ENCODE data around the gene DDX46.
A peak's percentile ranks its signal among the peaks of the same experiment; 100 is the strongest.
"Not testable (repeated sequence)": the region's sequence is repeated elsewhere in the genome, so short reads cannot be mapped to it uniquely, and the experiment has no call there.

The DDX46 gene, protein sequence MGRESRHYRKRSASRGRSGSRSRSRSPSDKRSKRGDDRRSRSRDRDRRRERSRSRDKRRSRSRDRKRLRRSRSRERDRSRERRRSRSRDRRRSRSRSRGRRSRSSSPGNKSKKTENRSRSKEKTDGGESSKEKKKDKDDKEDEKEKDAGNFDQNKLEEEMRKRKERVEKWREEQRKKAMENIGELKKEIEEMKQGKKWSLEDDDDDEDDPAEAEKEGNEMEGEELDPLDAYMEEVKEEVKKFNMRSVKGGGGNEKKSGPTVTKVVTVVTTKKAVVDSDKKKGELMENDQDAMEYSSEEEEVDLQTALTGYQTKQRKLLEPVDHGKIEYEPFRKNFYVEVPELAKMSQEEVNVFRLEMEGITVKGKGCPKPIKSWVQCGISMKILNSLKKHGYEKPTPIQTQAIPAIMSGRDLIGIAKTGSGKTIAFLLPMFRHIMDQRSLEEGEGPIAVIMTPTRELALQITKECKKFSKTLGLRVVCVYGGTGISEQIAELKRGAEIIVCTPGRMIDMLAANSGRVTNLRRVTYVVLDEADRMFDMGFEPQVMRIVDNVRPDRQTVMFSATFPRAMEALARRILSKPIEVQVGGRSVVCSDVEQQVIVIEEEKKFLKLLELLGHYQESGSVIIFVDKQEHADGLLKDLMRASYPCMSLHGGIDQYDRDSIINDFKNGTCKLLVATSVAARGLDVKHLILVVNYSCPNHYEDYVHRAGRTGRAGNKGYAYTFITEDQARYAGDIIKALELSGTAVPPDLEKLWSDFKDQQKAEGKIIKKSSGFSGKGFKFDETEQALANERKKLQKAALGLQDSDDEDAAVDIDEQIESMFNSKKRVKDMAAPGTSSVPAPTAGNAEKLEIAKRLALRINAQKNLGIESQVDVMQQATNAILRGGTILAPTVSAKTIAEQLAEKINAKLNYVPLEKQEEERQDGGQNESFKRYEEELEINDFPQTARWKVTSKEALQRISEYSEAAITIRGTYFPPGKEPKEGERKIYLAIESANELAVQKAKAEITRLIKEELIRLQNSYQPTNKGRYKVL

DNA sequence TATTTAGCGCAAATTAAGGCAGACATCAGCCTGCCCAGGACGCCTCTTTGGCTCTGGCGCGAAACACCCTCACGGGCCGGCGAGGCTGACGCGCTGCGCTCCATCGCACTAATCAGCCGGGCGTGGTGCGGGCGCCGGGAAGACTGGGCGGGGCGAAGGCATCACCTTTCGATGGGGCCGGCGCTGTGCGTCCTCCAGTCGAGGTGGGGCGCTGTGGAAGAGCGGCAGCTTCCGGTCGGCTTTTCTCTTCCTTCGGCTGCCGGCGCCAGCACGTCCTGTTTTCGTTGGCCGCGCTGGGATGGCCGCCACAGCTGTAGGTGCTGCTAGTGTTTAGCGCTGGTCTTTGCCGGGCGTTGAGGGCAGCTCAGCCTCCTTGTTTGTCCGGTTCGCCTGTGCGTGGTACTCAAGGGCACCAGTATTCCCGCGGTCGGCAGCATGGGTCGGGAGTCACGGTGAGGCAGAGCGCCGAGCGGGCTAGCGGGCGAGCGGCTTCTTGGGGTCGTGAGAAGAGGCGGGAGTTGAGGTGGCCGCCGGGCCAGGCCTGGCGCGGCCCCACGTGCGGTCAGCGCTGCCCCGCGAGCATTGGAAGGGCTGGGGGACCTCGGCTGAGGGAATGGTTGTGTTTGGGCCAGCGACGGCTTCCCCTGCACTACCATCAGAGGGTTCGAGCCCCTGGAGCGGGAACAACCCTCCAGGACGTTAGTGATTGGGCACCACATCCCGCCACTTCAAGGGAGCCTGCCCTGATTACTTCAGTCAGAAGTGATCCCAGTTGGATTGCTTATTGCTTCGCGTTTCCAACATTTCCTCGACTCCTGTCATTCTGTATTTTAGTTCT, at the start of gene DDX46:
Gene DDX46, plus strand, starts transcription at position 276 of the 838 bp plus-strand sequence. Its CDS starts 160 bp downstream, at position 436.
- Histone ChIP-seq H3K27ac (peak within 1 kb of the TSS; percentile 96), H3K9me3 (ENCODE audit: severe bottlenecking) (no peaks in the 10 kb centered on the region), H3K4me3 (ENCODE audit: low read depth, low read length) (peak within 1 kb of the TSS; percentile 91), H3K27me3 (ENCODE audit: insufficient read depth, low read depth, severe bottlenecking) (no peaks in the 10 kb centered on the region), H3K36me3 (peaks cover 36% of the 10 kb centered on the region)
- TF ChIP-seq, protein P1, sequence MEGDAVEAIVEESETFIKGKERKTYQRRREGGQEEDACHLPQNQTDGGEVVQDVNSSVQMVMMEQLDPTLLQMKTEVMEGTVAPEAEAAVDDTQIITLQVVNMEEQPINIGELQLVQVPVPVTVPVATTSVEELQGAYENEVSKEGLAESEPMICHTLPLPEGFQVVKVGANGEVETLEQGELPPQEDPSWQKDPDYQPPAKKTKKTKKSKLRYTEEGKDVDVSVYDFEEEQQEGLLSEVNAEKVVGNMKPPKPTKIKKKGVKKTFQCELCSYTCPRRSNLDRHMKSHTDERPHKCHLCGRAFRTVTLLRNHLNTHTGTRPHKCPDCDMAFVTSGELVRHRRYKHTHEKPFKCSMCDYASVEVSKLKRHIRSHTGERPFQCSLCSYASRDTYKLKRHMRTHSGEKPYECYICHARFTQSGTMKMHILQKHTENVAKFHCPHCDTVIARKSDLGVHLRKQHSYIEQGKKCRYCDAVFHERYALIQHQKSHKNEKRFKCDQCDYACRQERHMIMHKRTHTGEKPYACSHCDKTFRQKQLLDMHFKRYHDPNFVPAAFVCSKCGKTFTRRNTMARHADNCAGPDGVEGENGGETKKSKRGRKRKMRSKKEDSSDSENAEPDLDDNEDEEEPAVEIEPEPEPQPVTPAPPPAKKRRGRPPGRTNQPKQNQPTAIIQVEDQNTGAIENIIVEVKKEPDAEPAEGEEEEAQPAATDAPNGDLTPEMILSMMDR (IDR thresholded peaks at IDR 0.05; ENCODE audit: low read depth, low read length) = peak; percentile 90
- DNase-seq = peak; percentile 97

DNA sequence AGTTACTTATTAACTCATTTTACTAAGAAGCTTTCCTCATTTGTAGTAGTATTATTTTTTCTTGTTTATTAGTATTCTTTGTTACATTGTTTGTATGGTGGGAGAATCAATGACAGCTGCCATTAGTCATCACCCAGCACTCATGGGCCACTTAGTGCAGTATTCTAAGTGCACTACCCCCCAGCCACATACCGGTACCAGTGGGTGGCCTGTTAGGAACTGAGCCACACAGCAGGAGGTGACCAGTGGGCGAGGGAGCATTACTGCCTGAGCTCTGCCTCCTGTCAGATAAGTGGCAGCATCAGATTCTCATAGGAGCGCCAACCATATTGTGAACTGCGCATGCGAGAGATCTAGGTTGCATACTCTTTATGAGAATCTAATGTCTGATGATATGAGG, 44.5 kb upstream of the DDX46 start:
- DNase-seq = no peak
- H3K27ac ChIP-seq = no peak overlapping the region
- peaks cover 70% of the 10 kb centered on the region for H3K36me3 ChIP-seq
- no peaks in the 10 kb centered on the region for H3K27me3 ChIP-seq (ENCODE audit: insufficient read depth, low read depth, severe bottlenecking)
- no peaks in the 10 kb centered on the region for H3K9me3 ChIP-seq (ENCODE audit: severe bottlenecking)
- TF ChIP-seq, protein P1 (IDR thresholded peaks at IDR 0.05; ENCODE audit: low read depth, low read length) = no peak
- H3K4me3 ChIP-seq (ENCODE audit: low read depth, low read length) = no peak overlapping the region

DNA sequence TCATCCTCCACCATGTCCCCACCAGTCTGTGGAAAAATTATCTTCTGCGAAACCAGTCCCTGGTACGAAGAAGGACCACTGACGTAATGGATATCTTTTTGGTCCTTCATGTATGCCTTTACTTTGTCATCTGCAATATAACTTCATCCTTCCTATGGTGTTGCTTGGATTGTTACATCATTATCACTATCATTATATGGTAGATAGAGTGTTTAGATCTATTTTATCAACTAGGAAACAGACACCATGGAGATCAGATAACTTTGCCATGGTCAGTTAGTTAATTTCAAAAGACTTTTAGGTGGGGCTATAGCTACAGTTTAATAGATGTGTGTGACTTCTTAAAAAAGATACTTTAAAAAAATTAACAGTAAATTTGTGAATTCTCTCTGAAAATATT, 44.0 kb upstream of the DDX46 start:
- Histone ChIP-seq H3K27ac (no peak overlapping the region), H3K9me3 (ENCODE audit: severe bottlenecking) (no peaks in the 10 kb centered on the region), H3K27me3 (ENCODE audit: insufficient read depth, low read depth, severe bottlenecking) (no peaks in the 10 kb centered on the region), H3K4me3 (ENCODE audit: low read depth, low read length) (no peak overlapping the region), H3K36me3 (peaks cover 68% of the 10 kb centered on the region)
- no peak for DNase-seq
- TF ChIP-seq, protein P1 (IDR thresholded peaks at IDR 0.05; ENCODE audit: low read depth, low read length) = no peak

DNA sequence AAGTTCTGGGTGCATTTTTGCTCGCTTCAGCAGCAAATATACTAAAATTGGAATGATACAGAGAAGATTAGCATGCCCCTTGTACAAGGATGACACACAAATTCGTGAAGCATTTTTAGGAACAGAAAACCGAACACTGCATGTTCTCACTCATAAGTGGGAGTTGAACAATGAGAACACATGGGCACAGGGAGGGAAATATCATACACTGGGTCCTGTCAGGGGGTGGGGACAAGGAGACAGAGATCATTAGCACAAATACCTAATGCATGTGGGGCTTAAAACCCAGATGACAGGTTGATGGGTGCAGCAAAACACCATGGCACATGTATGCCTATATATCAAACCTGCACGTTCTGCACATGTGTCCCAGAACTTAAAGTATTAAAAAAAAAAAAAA, 43.1 kb upstream of the DDX46 start:
- DNase-seq; H3K27ac ChIP-seq; H3K9me3 ChIP-seq (ENCODE audit: severe bottlenecking); H3K27me3 ChIP-seq (ENCODE audit: insufficient read depth, low read depth, severe bottlenecking); H3K4me3 ChIP-seq (ENCODE audit: low read depth, low read length): not testable (repeated sequence)
- H3K36me3 ChIP-seq = peaks cover 67% of the 10 kb centered on the region

DNA sequence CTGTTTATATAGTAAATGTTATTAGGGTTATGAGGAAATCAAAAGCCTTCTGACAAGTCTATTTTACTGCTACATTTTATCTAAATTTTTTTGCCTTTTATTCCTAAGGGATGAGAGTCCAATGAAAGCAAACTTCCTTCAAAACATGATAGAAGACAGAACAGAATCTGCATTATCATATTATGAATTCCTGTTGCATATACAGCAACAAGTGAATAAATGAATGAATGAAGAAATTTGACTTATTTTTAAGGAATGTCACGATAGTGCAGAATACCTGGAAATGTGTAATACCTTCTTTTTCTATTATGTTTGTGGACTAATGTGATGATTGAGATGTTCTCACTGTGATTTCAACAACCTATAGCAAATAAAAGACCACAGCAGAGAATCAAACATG, 33.7 kb upstream of the DDX46 start:
- TF ChIP-seq, protein P1 (IDR thresholded peaks at IDR 0.05; ENCODE audit: low read depth, low read length) = no peak
- H3K36me3 ChIP-seq = peaks cover 41% of the 10 kb centered on the region
- no peak for DNase-seq
- H3K4me3 ChIP-seq (ENCODE audit: low read depth, low read length) = no peak overlapping the region
- H3K9me3 ChIP-seq (ENCODE audit: severe bottlenecking) = no peaks in the 10 kb centered on the region
- H3K27me3 ChIP-seq (ENCODE audit: insufficient read depth, low read depth, severe bottlenecking) = no peaks in the 10 kb centered on the region
- H3K27ac ChIP-seq = no peak overlapping the region

Data from WERI-Rb-1 (cell line).